Measurements from ENCODE around the gene CD247. TPM values are rescaled to one million over a fixed set of nuclear protein-coding genes. Genes with fewer than 3 reads are reported as not detected.

CD247 gene
- total and polyA plus RNA-seq, 2 of the 13 experiments (the other 11 are each of a cell fraction or from before 2014, with no cell fraction given) = 0.20 TPM; not detected in 1

DNA sequence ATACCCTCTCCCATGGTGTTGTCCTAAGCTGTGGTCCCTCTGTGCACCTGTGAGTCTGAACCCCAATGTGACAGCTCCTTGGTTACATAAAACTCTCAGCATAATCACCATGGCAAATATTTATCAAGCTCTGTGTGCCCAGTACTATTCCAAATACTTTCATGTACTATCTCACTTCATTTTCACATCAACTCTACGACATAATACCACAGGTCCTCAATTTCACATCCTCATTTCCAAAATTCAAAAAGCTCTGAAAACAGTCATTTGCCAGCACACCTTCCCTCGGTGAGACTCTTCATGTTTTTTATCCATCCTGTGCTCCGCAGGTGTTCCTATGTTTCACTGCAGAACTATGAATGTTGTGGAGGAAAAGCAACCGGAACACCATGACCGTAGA is 47.6 kb upstream of the CD247 start (continued):
- TF ChIP-seq, protein P1, sequence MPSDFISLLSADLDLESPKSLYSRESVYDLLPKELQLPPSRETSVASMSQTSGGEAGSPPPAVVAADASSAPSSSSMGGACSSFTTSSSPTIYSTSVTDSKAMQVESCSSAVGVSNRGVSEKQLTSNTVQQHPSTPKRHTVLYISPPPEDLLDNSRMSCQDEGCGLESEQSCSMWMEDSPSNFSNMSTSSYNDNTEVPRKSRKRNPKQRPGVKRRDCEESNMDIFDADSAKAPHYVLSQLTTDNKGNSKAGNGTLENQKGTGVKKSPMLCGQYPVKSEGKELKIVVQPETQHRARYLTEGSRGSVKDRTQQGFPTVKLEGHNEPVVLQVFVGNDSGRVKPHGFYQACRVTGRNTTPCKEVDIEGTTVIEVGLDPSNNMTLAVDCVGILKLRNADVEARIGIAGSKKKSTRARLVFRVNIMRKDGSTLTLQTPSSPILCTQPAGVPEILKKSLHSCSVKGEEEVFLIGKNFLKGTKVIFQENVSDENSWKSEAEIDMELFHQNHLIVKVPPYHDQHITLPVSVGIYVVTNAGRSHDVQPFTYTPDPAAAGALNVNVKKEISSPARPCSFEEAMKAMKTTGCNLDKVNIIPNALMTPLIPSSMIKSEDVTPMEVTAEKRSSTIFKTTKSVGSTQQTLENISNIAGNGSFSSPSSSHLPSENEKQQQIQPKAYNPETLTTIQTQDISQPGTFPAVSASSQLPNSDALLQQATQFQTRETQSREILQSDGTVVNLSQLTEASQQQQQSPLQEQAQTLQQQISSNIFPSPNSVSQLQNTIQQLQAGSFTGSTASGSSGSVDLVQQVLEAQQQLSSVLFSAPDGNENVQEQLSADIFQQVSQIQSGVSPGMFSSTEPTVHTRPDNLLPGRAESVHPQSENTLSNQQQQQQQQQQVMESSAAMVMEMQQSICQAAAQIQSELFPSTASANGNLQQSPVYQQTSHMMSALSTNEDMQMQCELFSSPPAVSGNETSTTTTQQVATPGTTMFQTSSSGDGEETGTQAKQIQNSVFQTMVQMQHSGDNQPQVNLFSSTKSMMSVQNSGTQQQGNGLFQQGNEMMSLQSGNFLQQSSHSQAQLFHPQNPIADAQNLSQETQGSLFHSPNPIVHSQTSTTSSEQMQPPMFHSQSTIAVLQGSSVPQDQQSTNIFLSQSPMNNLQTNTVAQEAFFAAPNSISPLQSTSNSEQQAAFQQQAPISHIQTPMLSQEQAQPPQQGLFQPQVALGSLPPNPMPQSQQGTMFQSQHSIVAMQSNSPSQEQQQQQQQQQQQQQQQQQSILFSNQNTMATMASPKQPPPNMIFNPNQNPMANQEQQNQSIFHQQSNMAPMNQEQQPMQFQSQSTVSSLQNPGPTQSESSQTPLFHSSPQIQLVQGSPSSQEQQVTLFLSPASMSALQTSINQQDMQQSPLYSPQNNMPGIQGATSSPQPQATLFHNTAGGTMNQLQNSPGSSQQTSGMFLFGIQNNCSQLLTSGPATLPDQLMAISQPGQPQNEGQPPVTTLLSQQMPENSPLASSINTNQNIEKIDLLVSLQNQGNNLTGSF (CRISPR knock-in tag; IDR thresholded peaks at IDR 0.05) = no peak
- no peak for TF ChIP-seq ZNF709 (CRISPR knock-in tag; IDR thresholded peaks at IDR 0.05)
- TF ChIP-seq FOSL2 (CRISPR knock-in tag; IDR thresholded peaks at IDR 0.05) = no peak

DNA sequence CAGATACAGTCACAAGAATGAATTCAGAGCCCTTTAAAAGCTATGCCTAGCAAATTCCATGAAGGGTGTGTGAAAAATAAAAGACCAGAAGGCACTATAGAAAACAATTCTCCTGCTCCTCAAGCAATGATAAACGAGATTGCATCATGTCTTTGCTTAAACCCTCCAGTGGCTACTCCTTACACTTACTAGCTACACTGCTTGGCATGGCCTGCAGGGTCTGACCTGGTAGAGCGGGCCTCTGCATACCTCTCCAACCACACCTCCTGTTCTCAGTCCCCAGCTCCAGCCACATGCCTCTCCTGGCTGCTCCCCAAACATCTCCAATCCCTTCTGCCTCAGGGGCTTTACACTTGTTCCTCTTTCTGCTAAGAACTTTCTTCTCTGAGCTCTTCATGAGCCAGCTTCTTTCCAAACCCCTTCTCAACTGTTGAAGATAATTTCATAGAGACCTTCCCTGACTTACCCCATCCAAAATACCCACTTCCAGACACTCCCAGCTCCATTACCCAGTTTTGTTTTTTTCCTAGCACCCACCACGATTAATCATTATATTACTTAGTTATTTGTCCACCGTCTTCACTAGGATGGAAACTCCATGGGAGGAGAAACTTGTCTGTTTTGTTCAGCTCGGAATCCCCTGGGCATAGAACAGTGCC is 46.4 kb upstream of the CD247 start:
- in situ Hi-C loops (cut with HindIII; ENCODE audit: extremely low pct_ligation_motif_present, low pct_unique_long_range_greater_than_20kb) (no loop called here), intact Hi-C loops (cut with micrococcal nuclease; ENCODE audit: unreplicated experiment) (no loop called here)
- no peaks in the 10 kb centered on the region for H3K36me3 ChIP-seq (replicated peaks in 1 of 2; ENCODE audit: control insufficient read depth in 1 of 2, insufficient read depth in 2 of 2, low read length in 2 of 2)
- no peak overlapping the region for H3K4me2 ChIP-seq (ENCODE audit: low read depth, low read length)
- BruUV-seq (replicated peaks) = no TSS peak
- no peaks in the 10 kb centered on the region for H3K4me1 ChIP-seq (ENCODE audit: insufficient read depth, low read length)
- H3K9ac ChIP-seq (ENCODE audit: insufficient read depth, low read depth, low read length) = no peak overlapping the region
- ATAC-seq (no peak; the same call in 2 of the 3 replicates), FAIRE-seq (no peak), DNase-seq (ENCODE audit: low spot score) (no peak)
- TF ChIP-seq, protein P2, sequence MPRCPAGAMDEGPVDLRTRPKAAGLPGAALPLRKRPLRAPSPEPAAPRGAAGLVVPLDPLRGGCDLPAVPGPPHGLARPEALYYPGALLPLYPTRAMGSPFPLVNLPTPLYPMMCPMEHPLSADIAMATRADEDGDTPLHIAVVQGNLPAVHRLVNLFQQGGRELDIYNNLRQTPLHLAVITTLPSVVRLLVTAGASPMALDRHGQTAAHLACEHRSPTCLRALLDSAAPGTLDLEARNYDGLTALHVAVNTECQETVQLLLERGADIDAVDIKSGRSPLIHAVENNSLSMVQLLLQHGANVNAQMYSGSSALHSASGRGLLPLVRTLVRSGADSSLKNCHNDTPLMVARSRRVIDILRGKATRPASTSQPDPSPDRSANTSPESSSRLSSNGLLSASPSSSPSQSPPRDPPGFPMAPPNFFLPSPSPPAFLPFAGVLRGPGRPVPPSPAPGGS (CRISPR knock-in tag; IDR thresholded peaks at IDR 0.05) = no peak
- 0 out of 2 replicates have a peak, but pooled peaks have one; percentile 1 for TF ChIP-seq CEBPB (IDR thresholded peaks at IDR 0.05; ENCODE audit: borderline replicate concordance, low read depth, low read length)
- peaks cover 0 to 25% of the 10 kb centered on the region in 2 experiments; a peak in 1 of 5 replicates for H3K27me3 ChIP-seq (ENCODE audit: control insufficient read depth in 1 of 2, insufficient read depth in 2 of 2, low read length in 2 of 2)
- WGBS (ENCODE audit: low lambda C conversion rate) = 23% methylated on average over 5 of the region's 5 CpGs
- H3K9me3 ChIP-seq (ENCODE audit: low read length) = no peaks in the 10 kb centered on the region
- ChIA-PET POLR2A (no interaction called here), CTCF (ENCODE audit: low intra/inter-chr PET ratio, low total read pairs) (no interaction called here)
- no peaks in the 10 kb centered on the region for H4K20me1 ChIP-seq (ENCODE audit: insufficient read depth, low read length)
- no peaks in the 10 kb centered on the region for H3K79me2 ChIP-seq (ENCODE audit: insufficient read depth, low read length)
- no peak overlapping the region for H3K27ac ChIP-seq (ENCODE audit: extremely low read length, insufficient read depth, low read length)
- no peak overlapping the region for H3K4me3 ChIP-seq (replicated peaks in 1 of 3; ENCODE audit: insufficient read depth in 1 of 3, low read depth in 2 of 3, low read length in 3 of 3)
- H2AFZ ChIP-seq (ENCODE audit: low read length) = no peak overlapping the region
